GM12878 (cell line): ENCODE measurements around the gene COL15A1. TPM values are rescaled to one million over a fixed set of nuclear protein-coding genes. Genes with fewer than 3 reads are reported as not detected.

ENCODE experiments used
- ATAC-seq: fragments of 200-7000 bp; cut with Tn5 transposase; 3 replicates; pipeline ENCODE4 v1.9.1; 2020; ENCODE audit warnings: mild to moderate bottlenecking, moderate library complexity
- BruUV-seq: library from RNA; stranded (reverse); fragments of 400-500 nt; replicated peaks from 2 replicates; lab custom pipeline; 2021; lab: Mats Ljungman, UMichigan
- CTCF ChIA-PET: fragments of 300-600 bp; sonication (Branson Sonifier 250); formaldehyde crosslinking; extraction: SDS; loops from one replicate; lab custom pipeline; 2021; ENCODE audit warnings: inconsistent platforms; lab: Yijun Ruan, JAX
- POLR2A ChIA-PET: fragments of 350-600 bp; formaldehyde crosslinking; extraction: SDS; loops from one replicate; lab custom pipeline; 2021; ENCODE audit warnings: inconsistent platforms; lab: Charles Lee
- RAD21 ChIA-PET: fragments of 300-600 bp; sonication (Branson Sonifier 250); formaldehyde crosslinking; loops from one replicate; lab custom pipeline; 2023; ENCODE audit warnings: antibody characterized with exemption; ENCODE audit not compliant: unreplicated experiment; lab: Charles Lee
- SMC1A ChIA-PET: fragments of 300-600 bp; sonication (Branson Sonifier 250); formaldehyde crosslinking; loops from one replicate; lab custom pipeline; 2023; ENCODE audit not compliant: unreplicated experiment, uncharacterized antibody; lab: Charles Lee
- DNase-seq: peaks from one replicate; pipeline ENCODE4 v3.0.0-alpha.2; 2011; ENCODE audit warnings: low read depth, low spot score
- FAIRE-seq: peaks from 3 replicates; lab custom pipeline; 2011; peaks lifted over from hg19 to GRCh38; lab: Jason Lieb, UNC
- H2AFZ ChIP-seq: 2 replicates; pipeline ENCODE4 v1.6.0; 2011; ENCODE audit warnings: low read depth, low read length, control low read depth; ENCODE audit not compliant: control insufficient read depth
- H3K27ac ChIP-seq: 2 replicates; pipeline ENCODE4 v1.5.1; 2011; ENCODE audit warnings: control low read depth; ENCODE audit not compliant: control insufficient read depth, insufficient read depth
- H3K27me3 ChIP-seq, 2 experiments: replicated peaks in 1 of 2; 2 replicates each; pipeline versions ENCODE4 v1.6.0 to v1.6.1; 2011; ENCODE audit warnings: low read length in 1 of 2; ENCODE audit not compliant: control insufficient read depth in 2 of 2, insufficient read depth in 2 of 2
- H3K36me3 ChIP-seq, 2 experiments: 2 replicates each; pipeline ENCODE4 v1.5.1; 2011; ENCODE audit warnings: low read length in 1 of 2; ENCODE audit not compliant: control insufficient read depth in 2 of 2, insufficient read depth in 2 of 2
- H3K4me1 ChIP-seq: 2 replicates; pipeline ENCODE4 v1.6.1; 2011; ENCODE audit warnings: mild to moderate bottlenecking, low read length, moderate library complexity, mixed read lengths; ENCODE audit not compliant: control insufficient read depth, insufficient read depth
- H3K4me2 ChIP-seq: 2 replicates; pipeline ENCODE4 v1.6.0; 2011; ENCODE audit warnings: control low read depth; ENCODE audit not compliant: control insufficient read depth, insufficient read depth
- H3K4me3 ChIP-seq: fragments of 200-600 bp; sonication (generic); 2 replicates; pipeline ENCODE4 v1.5.1; 2016
- H3K79me2 ChIP-seq: 2 replicates; pipeline ENCODE4 v1.6.0; 2011; ENCODE audit warnings: low read length; ENCODE audit not compliant: control insufficient read depth, insufficient read depth
- H3K9ac ChIP-seq: 2 replicates; pipeline ENCODE4 v1.8.0; 2011; ENCODE audit warnings: low read length, control low read depth, mixed read lengths; ENCODE audit not compliant: control insufficient read depth, insufficient read depth
- H3K9me3 ChIP-seq: replicated peaks from 3 replicates; pipeline ENCODE4 v1.5.1; 2011; ENCODE audit warnings: mild to moderate bottlenecking, low read length; ENCODE audit not compliant: control insufficient read depth, insufficient read depth
- H4K20me1 ChIP-seq: 2 replicates; pipeline ENCODE4 v1.6.0; 2011; ENCODE audit not compliant: control insufficient read depth, insufficient read depth
- BACH1 ChIP-seq: fragments of 450-650 bp; IDR thresholded peaks from 2 replicates; pipeline ENCODE4 v1.6.1; 2017; ENCODE audit warnings: mild to moderate bottlenecking, borderline replicate concordance
- IKZF2 ChIP-seq, 2 experiments: fragments of 450-650 bp; IDR thresholded peaks; 2 replicates each; pipeline ENCODE4 v1.6.1; 2017; ENCODE audit warnings: mild to moderate bottlenecking in 2 of 2, moderate library complexity in 2 of 2
- IRF4 ChIP-seq: IDR thresholded peaks from 2 replicates; pipeline ENCODE4 v1.6.1; 2011; ENCODE audit warnings: low read depth, low read length
- KDM1A ChIP-seq: fragments of 200-600 bp; sonication (generic); IDR thresholded peaks from 2 replicates; pipeline ENCODE4 v1.6.1; 2016; ENCODE audit warnings: borderline replicate concordance
- POLR2AphosphoS2 ChIP-seq: IDR thresholded peaks from 2 replicates; pipeline ENCODE4 v1.6.1; 2011; ENCODE audit warnings: low read depth, mild to moderate bottlenecking, low read length, improper control_type of control experiment, moderate library complexity
- SREBF1 ChIP-seq: IDR thresholded peaks from 2 replicates; pipeline ENCODE4 v1.6.1; 2012; ENCODE audit warnings: mild to moderate bottlenecking, low read length
- ZNF384 ChIP-seq: IDR thresholded peaks from 2 replicates; pipeline ENCODE4 v1.6.1; 2012; ENCODE audit warnings: low read depth, mild to moderate bottlenecking, low read length, improper control_type of control experiment, borderline replicate concordance
- ZNF622 ChIP-seq: fragments of 450-650 bp; IDR thresholded peaks from 2 replicates; pipeline ENCODE4 v1.6.1; 2017; ENCODE audit warnings: mild to moderate bottlenecking, inconsistent platforms
- WGBS: methylation state at CpG from one replicate; pipeline ENCODE4 v1.1.6; 2016; ENCODE audit warnings: low lambda C conversion rate; ENCODE audit not compliant: insufficient replicate concordance, insufficient coverage; ENCODE audit errors: missing lambda C conversion rate; 5-methylcytosine and 5-hydroxymethylcytosine counted together
- in situ Hi-C: fragments of 300-500 bp; cut with MboI; formaldehyde crosslinking; loops from 9 replicates; pipeline ENCODE4 v1.14.3; 2018; ENCODE audit warnings: mixed read lengths
- intact Hi-C: fragments of 100-400 bp; cut with micrococcal nuclease; formaldehyde crosslinking; loops from one replicate; pipeline ENCODE4 v1.14.2; 2022; ENCODE audit not compliant: unreplicated experiment
- polyA plus RNA-seq, 11 experiments: library from polyadenylated mRNA; depleted of rRNA in 4 of 11; unstranded in 6 of 11; stranded (reverse) in 5 of 11; fragments of >200 nt; fragmentation: Nextera tagmentation in 4 of 11; fragmentation: Illumina TruSeq in 1 of 11; extraction: Ambion mirVana in 4 of 11; extraction: Trizol in 1 of 11; gene quantifications; 1 replicate in 1 of 11; 2 replicates in 10 of 11; pipeline versions ENCODE4 v1.2.1 to v1.2.3, GENCODE V29; 2011 to 2016; ENCODE audit warnings: inconsistent platforms in 2 of 11, missing spikeins in 2 of 11, low read depth in 1 of 11
- total RNA-seq, 4 experiments: library from RNA; depleted of rRNA in 3 of 4; stranded (reverse); fragments of >200 nt in 3 of 4; fragmentation: Illumina TruSeq in 1 of 4; extraction: Trizol in 1 of 4; gene quantifications; 2 replicates each; pipeline versions ENCODE4 v1.2.1 to v1.2.3, GENCODE V29; 2013 to 2021
- TF ChIP-seq, protein P1 (sequence below): IDR thresholded peaks from 2 replicates; pipeline ENCODE4 v1.6.1; 2012; ENCODE audit warnings: low read depth, low read length, improper control_type of control experiment
- TF ChIP-seq, protein P2 (sequence below): fragments of 450-650 bp; IDR thresholded peaks from 2 replicates; pipeline ENCODE4 v1.6.1; 2017; ENCODE audit warnings: mild to moderate bottlenecking
- TF ChIP-seq, protein P3 (sequence below): IDR thresholded peaks from 2 replicates; pipeline ENCODE4 v1.6.1; 2012; ENCODE audit warnings: low read depth, low read length, improper control_type of control experiment
- TF ChIP-seq, protein P4 (sequence below): fragments of 450-650 bp; IDR thresholded peaks from 2 replicates; pipeline ENCODE4 v1.6.1; 2017; ENCODE audit warnings: mild to moderate bottlenecking, moderate library complexity
- TF ChIP-seq, protein P5 (sequence below): fragments of 450-650 bp; IDR thresholded peaks from 2 replicates; pipeline ENCODE4 v1.6.1; 2017; ENCODE audit warnings: low read depth, mild to moderate bottlenecking, moderate library complexity

The COL15A1 gene
- total and polyA plus RNA-seq, 10 of the 15 experiments (the other 5 are each of a cell fraction or from before 2014, with no cell fraction given) = 0.01 to 0.28 (median 0.06) TPM; not detected in 2

DNA sequence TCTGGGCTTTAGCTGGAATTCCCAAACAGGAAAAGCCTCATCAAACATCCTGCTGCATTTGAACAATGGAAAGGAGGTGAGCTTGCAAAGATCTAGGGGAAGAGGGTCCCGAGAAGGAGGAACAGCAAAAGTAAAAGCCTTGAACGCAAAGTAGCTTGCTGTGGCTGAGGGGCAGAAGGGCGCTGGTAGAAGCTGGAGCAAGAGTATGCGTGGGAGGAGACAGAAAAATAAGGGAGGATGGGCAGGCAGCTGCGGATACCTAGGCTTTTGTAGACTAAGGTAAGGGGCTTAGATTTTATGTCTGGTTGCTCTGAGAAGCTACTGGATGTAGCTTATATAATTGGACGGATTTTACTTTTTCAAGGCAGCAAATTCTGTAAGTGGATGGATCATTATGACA, 139.3 kb downstream of the COL15A1 start:
- TF ChIP-seq IKZF2 (IDR thresholded peaks at IDR 0.05) = no peak
- no peak for TF ChIP-seq IRF4
- no peak for TF ChIP-seq KDM1A
- TF ChIP-seq, protein P1, sequence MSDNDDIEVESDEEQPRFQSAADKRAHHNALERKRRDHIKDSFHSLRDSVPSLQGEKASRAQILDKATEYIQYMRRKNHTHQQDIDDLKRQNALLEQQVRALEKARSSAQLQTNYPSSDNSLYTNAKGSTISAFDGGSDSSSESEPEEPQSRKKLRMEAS = no peak
- TF ChIP-seq SREBF1 = no peak
- TF ChIP-seq ZNF384 = no peak
- TF ChIP-seq, protein P2, sequence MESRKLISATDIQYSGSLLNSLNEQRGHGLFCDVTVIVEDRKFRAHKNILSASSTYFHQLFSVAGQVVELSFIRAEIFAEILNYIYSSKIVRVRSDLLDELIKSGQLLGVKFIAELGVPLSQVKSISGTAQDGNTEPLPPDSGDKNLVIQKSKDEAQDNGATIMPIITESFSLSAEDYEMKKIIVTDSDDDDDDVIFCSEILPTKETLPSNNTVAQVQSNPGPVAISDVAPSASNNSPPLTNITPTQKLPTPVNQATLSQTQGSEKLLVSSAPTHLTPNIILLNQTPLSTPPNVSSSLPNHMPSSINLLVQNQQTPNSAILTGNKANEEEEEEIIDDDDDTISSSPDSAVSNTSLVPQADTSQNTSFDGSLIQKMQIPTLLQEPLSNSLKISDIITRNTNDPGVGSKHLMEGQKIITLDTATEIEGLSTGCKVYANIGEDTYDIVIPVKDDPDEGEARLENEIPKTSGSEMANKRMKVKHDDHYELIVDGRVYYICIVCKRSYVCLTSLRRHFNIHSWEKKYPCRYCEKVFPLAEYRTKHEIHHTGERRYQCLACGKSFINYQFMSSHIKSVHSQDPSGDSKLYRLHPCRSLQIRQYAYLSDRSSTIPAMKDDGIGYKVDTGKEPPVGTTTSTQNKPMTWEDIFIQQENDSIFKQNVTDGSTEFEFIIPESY = no peak
- no peak for TF ChIP-seq ZNF622
- no peak for TF ChIP-seq POLR2AphosphoS2
- TF ChIP-seq, protein P3, sequence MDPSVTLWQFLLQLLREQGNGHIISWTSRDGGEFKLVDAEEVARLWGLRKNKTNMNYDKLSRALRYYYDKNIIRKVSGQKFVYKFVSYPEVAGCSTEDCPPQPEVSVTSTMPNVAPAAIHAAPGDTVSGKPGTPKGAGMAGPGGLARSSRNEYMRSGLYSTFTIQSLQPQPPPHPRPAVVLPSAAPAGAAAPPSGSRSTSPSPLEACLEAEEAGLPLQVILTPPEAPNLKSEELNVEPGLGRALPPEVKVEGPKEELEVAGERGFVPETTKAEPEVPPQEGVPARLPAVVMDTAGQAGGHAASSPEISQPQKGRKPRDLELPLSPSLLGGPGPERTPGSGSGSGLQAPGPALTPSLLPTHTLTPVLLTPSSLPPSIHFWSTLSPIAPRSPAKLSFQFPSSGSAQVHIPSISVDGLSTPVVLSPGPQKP = no peak
- TF ChIP-seq BACH1 = no peak
- TF ChIP-seq, protein P4, sequence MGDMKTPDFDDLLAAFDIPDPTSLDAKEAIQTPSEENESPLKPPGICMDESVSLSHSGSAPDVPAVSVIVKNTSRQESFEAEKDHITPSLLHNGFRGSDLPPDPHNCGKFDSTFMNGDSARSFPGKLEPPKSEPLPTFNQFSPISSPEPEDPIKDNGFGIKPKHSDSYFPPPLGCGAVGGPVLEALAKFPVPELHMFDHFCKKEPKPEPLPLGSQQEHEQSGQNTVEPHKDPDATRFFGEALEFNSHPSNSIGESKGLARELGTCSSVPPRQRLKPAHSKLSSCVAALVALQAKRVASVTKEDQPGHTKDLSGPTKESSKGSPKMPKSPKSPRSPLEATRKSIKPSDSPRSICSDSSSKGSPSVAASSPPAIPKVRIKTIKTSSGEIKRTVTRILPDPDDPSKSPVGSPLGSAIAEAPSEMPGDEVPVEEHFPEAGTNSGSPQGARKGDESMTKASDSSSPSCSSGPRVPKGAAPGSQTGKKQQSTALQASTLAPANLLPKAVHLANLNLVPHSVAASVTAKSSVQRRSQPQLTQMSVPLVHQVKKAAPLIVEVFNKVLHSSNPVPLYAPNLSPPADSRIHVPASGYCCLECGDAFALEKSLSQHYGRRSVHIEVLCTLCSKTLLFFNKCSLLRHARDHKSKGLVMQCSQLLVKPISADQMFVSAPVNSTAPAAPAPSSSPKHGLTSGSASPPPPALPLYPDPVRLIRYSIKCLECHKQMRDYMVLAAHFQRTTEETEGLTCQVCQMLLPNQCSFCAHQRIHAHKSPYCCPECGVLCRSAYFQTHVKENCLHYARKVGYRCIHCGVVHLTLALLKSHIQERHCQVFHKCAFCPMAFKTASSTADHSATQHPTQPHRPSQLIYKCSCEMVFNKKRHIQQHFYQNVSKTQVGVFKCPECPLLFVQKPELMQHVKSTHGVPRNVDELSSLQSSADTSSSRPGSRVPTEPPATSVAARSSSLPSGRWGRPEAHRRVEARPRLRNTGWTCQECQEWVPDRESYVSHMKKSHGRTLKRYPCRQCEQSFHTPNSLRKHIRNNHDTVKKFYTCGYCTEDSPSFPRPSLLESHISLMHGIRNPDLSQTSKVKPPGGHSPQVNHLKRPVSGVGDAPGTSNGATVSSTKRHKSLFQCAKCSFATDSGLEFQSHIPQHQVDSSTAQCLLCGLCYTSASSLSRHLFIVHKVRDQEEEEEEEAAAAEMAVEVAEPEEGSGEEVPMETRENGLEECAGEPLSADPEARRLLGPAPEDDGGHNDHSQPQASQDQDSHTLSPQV = no peak
- TF ChIP-seq, protein P5, sequence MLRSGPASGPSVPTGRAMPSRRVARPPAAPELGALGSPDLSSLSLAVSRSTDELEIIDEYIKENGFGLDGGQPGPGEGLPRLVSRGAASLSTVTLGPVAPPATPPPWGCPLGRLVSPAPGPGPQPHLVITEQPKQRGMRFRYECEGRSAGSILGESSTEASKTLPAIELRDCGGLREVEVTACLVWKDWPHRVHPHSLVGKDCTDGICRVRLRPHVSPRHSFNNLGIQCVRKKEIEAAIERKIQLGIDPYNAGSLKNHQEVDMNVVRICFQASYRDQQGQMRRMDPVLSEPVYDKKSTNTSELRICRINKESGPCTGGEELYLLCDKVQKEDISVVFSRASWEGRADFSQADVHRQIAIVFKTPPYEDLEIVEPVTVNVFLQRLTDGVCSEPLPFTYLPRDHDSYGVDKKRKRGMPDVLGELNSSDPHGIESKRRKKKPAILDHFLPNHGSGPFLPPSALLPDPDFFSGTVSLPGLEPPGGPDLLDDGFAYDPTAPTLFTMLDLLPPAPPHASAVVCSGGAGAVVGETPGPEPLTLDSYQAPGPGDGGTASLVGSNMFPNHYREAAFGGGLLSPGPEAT = no peak

More for the DNA sequence above, 139.3 kb downstream of the COL15A1 start:
- no TSS peak for BruUV-seq
- Histone ChIP-seq H3K9me3 (no peaks in the 10 kb centered on the region), H3K9ac (no peak overlapping the region), H3K79me2 (no peaks in the 10 kb centered on the region), H3K36me3 (no peaks in the 10 kb centered on the region), H3K4me1 (no peaks in the 10 kb centered on the region), H2AFZ (no peak overlapping the region), H3K4me3 (no peak overlapping the region), H3K27me3 (peaks cover 0 to 1% of the 10 kb centered on the region in 2 experiments; a peak in 1 of 4 replicates), H4K20me1 (no peaks in the 10 kb centered on the region), H3K4me2 (no peak overlapping the region), H3K27ac (no peak overlapping the region)
- ChIA-PET RAD21 (no interaction called here), POLR2A (no interaction called here), SMC1A (interaction anchor here (1.4 kb wide), 1 partner anchor 11 kb away, joined by 6 read pairs; no protein-coding TSS in a partner anchor), CTCF (no interaction called here)
- in situ Hi-C loops = no loop called here
- no peak for DNase-seq
- WGBS = 35% methylated on average over 6 of the region's 6 CpGs
- intact Hi-C loops = no loop called here
- no peak for FAIRE-seq
- no peak for ATAC-seq
